ENCODE measurements around the gene ABO.
"Not testable (repeated sequence)": the region's sequence is repeated elsewhere in the genome, so short reads cannot be mapped to it uniquely, and the experiment has no call there.

Gene ABO

DNA sequence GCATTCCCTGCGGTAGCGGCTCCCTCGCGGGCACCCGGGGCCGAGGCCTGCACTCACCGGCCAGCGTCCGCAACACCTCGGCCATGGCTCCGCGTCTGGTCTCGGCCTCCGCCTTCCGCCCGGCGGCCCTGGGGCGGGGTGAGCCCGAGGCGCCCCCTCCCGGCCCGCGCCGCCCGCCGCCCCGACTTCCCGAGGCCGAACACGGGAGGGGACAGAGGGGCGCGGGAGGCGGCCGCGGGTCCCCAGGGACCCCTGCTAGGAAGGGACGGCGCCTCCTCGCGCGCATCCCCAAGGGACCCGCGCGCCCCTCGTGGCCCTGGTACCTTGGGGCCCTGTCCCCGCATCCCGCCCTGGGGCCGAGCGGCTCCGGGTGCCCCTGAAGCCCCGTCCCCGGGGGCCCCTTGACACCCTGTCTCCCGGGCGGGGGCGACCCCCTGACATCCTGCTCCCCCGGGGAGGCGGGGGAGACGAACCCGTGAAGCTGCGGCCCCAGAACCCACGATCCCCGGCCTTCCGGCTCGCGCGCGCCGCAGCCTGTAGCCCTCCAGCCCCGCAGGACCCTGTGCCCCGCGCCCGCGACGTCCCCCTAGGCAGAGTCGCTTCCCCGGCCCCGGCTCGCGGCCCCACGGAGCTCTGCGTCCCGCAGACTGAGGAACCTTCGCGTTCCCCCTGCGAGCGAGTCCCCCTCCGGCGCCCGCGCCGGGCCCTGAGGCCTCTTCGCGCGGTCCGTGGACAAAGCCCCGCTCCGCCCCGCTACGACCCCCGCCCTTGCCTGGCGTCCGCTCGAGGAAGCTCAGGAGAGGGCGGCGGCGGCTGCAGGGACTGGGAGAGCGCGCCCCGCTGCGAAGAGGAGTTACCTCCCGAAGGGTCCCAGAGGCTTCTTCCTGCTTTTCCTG, at the start of gene ABO:
ABO (minus strand) TSS at position 97 of the 896 bp plus-strand sequence.
- DNase-seq: peak; percentile 43

DNA sequence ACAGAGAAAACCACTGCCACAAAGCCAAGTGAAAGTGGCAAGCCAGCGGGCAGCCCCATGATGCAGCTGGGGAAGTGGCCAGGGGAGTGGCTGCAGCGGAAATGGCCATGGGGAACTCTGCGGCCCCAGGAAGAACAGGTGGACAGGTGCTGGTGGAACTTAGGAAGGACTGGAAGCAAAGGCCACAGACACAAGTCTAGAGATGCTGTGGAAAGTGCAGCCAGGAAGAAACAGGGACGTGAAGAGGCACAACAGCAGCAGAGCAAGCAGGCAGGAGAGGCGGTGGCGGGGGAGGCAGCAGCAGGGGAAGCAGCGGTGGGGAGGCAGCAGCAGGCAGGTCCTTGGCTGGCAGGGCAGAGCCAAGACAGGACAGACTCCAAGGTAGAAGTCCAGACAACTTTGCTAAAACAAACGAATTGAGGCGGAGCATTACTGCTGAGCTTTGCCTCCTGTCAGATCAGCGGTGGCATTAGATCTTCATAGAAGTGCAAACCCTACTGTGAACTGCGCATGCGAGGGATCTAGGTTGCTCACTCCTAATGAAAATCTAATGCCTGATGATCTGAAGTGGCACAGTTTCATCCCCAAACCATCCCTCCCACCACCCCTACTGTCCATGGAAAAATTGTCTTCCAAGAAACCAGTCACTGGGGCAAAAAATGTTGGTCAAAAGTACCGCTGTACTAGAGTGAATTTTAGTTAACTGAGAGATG, 49.1 kb upstream of the ABO start:
- no peak for DNase-seq

DNA sequence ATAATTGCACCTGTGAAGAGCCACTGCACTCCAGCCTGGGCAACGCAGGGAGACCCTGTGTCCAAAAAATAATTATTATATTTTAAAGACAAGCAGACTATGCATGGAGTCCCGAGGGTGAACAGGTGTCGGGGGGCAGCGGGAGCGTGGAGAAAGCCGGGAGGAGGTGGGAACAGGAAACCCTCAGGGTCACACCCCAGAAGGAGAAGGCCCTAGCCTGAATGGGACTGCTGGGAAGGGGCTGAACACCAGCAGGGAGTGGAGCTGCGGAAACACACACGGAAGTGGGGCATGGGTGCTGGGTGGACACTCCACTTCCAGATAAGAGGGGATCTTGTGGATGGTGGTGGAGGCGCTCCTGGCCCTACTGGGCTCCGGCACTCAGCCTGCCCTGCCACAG, 48.2 kb upstream of the ABO start:
- DNase-seq: no peak

DNA sequence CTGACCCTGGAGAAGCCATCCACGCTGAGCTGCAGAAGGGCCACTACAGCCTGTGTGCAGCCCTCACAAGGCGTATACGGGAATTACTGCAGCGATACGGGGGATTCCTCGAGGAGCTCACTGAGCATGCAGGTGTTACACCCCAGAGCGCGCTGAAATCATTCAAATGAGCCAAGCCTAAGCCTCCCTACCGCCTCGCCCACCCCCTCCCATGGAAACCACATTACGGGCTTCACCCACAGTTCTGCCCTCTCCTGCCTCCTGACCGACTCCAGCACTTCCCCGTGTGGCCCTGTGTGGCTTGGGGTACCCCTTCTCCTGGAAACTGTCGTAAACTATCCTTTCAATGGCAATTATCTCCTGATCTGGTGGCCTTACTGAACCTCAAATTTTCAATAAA, 47.7 kb upstream of the ABO start:
- DNase-seq: no peak

DNA sequence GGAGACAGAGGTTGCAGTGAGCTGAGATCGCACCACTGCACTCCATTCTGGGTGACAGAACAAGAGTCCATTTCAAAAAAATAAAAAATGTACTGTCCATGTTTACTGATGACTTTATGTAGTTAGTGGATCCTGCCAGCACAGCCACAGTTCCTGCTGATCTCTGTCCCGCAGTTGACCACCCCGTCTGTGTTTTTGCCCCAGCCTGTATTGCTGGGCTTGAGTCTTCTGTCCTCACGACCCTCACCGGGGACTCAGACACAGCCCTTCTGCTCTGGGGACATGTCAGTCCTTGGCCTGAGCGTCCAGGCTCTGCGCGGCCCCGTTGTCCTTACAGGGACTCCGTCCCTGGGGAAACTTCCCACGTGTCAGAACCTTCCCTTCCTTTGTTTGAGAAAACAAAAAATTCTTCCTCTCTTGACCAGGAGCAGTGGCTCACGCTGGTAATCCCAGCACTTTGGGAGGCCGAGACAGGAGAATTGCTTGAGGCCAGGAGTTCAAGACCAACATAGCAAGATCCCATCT, 46.5 kb upstream of the ABO start:
- no peak for DNase-seq

DNA sequence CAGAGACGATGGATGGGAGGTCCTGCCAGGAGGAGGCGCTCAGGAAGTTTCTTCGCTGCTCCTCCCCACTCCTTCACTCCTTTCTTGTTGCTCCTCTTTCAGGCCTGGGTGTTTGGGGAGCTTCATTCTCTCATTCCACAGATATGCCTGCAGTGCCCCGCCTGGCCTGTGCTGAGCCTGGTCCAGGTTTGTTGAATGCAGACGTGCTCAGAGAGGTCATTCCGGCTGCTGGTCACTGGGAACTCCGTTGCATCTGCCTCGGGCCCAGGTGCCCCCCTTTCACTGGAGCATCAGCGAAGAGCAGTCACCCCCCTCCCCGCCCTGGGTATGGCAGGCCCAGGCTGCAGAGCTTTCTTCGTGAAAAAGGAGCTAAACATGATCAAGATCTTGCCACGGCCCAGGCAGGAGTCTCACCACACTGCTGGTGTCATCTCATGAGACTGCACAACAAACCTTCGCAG, 45.5 kb upstream of the ABO start:
- DNase-seq: no peak

DNA sequence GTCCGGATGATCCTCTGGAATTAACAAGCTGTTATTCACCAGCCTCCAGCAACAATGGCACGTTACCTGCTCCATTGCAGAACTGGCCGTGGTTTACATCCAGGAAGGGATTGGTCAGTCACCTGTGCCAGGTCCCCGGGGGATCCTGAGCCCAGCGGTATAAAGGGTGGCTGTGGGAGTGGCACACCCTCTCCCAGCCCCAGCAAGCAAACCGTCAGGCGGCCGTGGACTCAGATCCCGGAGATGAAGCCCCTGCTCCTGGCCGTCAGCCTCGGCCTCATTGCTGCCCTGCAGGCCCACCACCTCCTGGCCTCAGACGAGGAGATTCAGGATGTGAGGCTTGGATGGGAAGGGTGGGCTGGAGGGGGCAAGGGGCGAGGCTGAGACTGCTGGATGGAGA, 42.5 kb upstream of the ABO start:
- DNase-seq: not testable (repeated sequence)

DNA sequence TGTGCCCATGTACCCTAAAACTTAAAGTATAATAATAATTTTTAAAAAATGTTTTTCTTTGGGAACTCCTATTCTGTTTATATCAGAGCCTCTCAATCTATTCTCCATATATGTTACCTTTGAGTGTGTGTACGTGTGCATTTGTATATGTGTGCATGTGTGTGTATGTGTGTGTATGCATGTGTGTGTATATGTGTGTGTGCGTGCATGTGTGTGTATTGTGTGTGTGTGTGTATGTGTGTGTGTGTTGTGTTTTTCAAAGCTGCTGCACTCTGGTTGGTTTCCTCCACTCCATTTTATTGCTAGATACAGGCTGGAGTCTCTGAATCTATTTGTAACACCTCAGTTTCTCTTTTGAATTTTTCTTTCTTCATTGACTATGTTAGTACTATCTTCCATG, 41.0 kb upstream of the ABO start:
- DNase-seq: no peak

DNA sequence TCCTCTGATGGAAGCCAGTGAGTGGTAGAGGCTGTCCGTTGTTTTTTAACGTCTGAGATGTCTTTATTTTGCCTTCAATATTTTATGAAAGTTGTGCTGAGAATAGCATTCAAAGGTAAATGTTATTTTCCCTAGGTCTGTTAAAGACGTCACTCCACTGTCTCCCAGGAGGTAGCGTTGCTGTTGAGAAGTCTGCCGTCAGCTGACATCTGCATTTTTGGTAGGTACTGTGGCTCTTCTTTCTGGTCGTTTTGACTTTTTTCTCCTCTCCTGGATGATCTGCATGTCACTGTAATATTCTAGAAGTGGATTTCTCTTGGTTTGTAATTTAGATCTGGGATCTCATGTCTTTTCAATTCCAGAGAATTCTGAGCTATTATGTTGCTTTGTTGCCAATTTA, 34.6 kb upstream of the ABO start:
- no peak for DNase-seq

DNA sequence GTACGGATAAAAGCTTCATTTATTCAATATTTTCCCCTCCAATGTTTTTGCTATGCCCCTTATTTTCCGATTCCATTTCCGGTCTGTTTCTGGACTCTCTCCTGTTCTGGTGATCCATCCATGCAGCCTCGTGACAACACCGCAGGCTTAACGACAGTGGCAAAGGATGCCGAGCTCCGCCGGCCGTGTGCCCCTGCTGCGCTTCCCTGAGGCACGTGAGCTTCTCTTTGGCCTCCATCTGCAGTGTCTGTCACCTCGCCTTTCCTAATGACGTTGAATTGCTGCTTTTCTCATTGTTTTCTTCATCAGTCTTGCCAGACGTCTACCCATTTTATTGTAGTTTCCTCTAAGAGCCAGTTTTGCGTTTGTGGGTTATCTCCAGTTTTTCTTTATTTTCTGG, 32.3 kb upstream of the ABO start:
- no peak for DNase-seq

DNA sequence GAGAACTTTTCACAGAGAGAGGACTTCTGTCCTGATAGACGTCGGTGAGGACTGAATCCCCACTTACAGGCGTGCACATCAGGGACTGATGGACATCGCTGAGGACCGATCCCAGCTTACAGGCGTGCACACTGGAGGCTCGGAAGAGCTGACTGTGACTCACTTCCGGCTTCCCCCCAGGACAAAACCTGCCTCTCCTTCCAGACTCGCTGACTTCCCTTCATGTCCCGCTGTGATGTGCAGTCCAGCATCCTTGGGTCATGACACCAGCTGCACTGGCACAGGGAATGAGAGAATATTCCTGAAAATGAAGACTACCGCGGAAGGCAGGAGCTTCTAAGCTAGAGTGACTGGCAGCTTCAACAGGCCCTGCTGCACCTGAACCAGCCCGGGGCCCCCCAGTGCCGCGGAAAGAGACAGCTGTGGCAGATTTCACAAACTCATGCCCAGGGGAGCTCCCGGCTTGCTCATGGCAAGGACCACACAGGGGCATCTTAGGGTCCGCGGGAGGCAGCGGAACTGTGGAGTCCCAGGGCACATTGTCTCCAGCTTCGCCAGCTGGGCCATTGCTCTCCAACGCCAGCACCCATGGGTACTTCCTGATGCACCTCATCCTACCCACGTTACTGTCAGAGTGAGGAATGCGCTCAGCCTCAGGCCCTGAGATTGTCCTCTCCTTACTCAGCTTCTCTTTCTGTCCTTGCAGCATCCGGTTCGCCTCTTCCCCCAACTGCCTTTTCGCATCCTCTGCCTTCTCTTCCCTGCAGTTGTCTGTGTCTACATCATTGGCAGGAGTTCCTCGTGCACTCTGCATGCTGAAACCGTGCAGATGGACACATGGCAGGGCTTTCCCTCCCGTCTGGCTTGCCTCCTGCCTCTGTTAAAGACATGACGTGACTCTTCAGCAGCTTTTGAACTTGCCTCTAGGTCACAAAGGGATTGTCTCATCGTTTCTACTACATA, 31.5 kb upstream of the ABO start:
- no peak for DNase-seq

DNA sequence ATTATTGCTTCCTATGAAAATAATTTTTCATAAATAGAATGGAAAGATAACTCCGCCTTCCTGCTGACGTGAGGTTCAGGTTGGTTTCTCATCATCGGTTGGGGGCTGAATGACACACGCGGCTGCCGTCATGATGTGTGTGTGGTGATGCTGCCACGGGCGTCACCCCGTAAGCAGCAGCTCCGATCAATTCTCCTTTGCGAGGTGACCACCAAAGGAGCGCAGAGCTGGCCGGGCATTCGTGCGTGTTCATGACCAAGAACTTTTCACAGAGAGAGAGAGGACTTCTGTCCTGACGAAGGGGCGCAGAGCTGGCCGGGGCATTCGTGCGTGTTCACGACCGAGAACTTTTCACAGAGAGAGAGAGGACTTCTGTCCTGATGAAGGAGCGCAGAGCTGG, 30.7 kb upstream of the ABO start:
- no peak for DNase-seq

DNA sequence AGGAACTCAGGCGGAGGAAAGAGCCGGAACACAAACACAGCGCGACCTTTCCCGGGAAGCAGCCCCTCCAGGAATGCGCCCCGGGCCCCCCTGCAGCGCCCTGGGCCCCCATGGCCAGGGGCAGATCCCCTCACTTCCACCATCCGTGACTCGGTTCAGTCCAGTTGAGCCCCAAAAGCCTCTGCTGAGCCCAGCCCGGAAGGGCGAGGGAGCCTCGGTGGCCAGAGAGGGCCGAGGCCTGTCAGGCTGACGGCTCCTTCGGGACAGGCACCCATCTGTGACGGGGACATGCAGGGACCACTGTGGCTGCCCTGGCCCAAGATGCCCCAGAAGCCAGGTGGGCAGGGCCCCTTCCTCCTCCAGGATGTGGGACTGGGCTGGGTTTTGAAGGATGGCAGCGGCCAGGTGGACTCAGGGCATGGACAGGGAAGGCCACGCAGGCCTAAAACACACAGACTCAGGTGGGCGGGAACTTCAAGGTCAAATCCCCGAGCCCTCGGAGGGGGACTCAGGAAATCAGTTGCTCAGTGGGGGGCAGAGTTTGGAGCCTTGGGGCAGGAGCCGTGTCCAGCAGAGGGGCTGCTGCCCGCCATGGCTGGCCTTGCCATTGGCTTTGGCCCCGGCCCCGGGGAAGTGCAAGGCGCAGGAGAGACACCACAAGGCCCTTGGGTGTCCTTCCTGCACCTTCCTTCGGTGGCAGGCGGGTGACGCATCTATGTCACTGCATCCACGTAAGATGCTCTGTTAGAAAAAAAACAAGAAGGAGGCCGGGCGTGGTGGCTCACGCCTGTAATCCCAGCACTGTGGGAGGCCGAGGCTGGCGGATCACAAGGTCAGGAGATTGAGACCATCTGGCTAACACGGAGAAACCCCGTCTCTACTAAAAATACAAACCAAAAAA, 29.7 kb upstream of the ABO start:
- DNase-seq: no peak

DNA sequence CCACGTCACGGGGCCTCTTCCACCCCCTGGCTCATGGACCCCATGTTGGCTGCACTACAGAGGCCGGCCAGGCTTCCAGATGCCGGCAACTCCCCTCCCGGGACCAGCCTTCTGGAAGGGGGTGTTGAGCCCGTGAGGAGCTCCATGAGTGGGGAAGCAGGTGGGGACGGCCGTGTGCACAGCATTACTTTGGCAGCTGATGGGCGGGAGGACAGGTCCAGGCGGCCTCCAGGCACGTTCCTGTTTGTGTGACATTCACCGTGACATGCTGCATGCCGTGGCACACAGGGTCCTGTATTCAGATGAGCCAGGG, 29.1 kb upstream of the ABO start:
- DNase-seq: no peak

DNA sequence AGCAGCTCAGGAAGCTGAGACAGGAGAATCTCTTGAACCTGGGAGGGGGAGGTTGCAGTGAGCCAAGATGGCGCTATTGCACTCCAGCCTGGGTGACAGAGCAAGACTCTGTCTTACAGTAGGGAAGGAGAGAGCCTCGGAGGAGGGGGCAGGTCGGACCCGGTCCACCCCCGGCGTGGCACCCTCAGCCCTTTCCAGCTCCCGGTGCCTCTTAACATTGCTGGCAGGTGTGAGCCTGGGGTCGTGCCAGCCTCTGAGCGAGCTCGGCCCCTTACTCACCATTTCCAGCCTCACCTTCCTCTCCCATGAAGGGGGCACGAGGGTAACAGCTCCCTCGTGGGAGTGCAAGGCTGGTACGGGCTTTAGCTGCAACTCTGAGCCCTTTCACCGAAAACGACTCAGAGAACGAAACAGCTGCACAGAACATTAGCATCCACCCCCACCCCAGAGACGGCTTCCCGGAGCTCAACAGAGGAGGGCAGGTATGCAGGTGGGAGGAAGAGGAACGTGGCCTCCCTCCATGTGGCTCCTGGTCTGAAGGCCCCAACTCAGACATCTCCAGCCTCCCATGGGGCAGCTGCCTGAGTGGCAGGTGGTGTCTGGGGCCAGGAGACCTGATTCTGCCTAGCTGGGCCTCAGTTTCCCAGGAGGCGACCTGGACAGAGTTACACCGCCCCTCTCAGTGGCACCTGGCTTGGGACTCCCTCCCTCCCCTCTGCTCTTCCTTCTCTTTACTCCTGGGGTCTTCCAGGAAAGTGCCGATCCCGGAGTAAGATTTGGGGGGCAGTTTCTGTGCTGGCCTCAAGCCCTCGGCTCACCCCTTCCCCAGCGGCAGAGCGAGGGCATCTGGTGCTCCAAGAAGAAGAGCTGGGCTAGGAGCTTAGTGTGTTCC, 28.5 kb upstream of the ABO start:
- DNase-seq: no peak

DNA sequence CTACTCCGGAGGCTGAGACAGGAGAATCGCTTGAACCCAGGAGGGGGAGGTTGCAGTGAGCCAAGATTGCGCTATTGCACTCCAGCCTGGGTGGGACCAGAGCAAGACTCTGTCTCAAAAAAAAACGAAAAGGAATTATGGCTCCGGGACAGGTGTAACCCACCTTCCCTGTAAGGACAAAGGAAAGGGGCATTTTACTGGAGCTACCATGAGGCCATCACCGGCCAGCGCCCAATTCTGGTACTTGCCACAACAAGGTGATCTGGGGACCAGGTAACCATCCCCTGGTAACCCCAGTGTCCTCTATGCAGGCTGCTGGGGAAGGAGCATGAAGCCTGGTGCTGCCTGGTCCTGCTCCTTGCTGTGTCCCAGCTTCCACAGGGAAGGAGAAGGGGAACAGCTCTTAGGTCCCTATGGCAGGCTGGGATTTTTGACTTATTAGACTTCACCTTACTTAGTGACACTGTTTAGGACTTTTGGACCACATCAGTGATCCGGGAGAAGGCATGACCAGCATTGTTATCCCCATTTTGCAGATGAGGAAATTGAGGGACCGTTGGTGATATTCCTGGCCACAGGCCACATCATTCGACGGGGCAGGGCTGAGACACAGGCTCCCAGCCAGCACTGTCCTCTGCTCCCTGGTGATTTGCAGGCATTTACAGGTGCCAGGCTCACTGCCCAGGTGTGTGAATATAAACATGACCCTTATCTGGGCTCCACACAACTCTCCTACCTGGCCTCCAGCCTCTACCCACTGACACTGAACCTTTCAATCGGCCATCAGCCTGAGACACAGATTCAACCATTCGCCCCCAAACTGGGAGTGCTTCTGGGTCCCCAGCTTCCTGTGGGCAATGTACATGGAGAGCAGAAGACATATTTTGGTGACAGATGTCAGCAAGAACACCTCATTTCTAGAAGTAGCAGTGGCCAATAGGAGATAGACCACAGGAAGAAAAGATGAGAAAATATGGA, 26.5 kb upstream of the ABO start:
- DNase-seq: no peak

DNA sequence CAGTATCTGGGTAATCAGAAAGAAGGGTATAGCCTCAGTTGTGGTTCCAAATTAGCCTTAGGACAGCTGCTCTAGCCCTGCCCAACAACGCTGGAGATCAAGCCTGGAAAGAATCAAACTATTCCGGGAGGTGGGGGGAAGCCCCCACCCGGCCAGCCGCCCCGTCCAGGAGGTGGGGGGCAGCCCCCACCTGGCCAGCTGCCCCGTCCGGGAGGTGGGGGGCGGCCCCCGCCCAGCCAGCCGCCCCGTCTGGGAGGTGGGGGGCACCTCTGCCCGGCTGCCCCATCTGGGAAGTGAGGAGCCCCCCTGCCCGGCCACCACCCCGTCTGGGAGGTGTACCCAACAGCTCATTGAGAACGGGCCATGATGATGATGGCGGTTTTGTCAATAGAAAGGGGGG, 25.0 kb upstream of the ABO start:
- DNase-seq: not testable (repeated sequence)

DNA sequence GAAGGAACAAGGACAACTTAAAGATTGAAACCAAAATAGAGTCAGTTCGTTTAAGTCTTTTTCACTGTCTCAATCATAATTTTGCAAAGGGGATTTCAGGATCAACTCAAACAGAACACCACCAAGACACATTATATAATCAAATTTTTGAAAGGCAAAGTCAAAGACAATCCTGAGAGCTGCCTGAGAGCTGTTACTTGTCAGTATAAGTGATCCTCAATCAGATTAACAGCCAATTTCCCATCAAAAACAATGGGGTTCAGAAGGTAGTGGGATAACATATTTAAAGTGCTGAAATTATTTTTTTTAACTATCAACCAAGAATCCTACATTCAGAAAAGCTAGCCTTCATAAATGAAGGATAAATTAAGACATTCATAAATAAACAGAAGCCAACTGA, 19.3 kb upstream of the ABO start:
- DNase-seq: no peak

DNA sequence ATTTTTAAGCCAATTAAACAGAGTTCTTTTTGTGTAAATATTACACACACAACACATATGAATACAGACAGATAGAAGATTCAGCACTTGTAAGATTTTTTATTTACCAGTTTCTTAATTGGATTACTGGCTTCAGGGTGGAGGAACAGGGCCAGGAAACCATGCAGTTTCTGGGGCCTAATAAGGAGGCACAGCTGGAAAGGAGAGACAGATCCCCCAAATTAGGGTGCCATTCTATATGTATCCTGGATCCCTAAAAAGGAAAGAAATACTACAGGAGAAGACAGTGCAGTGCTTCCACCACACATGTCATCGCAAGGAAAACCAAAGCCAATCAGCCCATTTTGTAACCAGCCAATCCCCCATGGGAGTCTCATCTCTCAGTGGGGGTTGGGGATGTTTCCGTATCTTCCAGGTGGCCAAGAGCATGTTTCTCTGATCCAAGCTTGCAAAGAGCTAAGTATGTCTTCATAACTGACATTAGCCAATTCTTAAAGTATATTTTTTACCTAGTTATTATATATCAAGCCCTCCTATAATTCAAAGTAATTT, 15.8 kb upstream of the ABO start:
- no peak for DNase-seq

All from left hindlimb (tissue), 1 donor.